Epithelial cell of proximal tubule (primary cell): ENCODE data around the gene ADAM12. TPM values are rescaled to one million over a fixed set of nuclear protein-coding genes. Genes with fewer than 3 reads are reported as not detected.

ENCODE experiments used
- DNase-seq: peaks from one replicate; pipeline ENCODE4 v3.0.0-alpha.2; 2011; ENCODE audit warnings: low read depth
- H3K4me3 ChIP-seq: 2 replicates; pipeline ENCODE4 v1.5.1; 2011; ENCODE audit warnings: low read depth, mild to moderate bottlenecking, low read length
- CTCF ChIP-seq: conservative IDR thresholded peaks from 2 replicates; pipeline ENCODE4 v1.5.1; 2012; ENCODE audit warnings: low read depth, mild to moderate bottlenecking, low read length
- total RNA-seq: library from RNA; depleted of rRNA; stranded (reverse); fragments of >200 nt; gene quantifications from 2 replicates; pipeline ENCODE4 v1.2.3, GENCODE V29; 2015

The ADAM12 gene
- total RNA-seq, 1 donor from 2014 or later, result 3.2 TPM

- no peak for TF ChIP-seq CTCF
- DNase-seq, result no peak
- H3K4me3 ChIP-seq, result no peak overlapping the region
Observed at GRCh38 chr10:126124668-126125349, 263.5 kb downstream of the ADAM12 start.

- H3K4me3 ChIP-seq, result no peak overlapping the region
- TF ChIP-seq CTCF, result no peak
- DNase-seq, result no peak
Observed at GRCh38 chr10:126124046-126124445, 264.2 kb downstream of the ADAM12 start.

GRCh38 chr10:126123466-126123865, 264.8 kb downstream of the ADAM12 start:
- DNase-seq, result no peak
- no peak overlapping the region for H3K4me3 ChIP-seq
- no peak for TF ChIP-seq CTCF

- no peak for TF ChIP-seq CTCF
- no peak overlapping the region for H3K4me3 ChIP-seq
- DNase-seq, result no peak
Observed at GRCh38 chr10:126122881-126123280, 265.4 kb downstream of the ADAM12 start.

- no peak for TF ChIP-seq CTCF
- no peak for DNase-seq
- H3K4me3 ChIP-seq, result no peak overlapping the region
Observed at GRCh38 chr10:126119599-126119998, 268.7 kb downstream of the ADAM12 start.

GRCh38 chr10:126118476-126118875, 269.8 kb downstream of the ADAM12 start:
- TF ChIP-seq CTCF, result no peak
- no peak overlapping the region for H3K4me3 ChIP-seq
- DNase-seq, result no peak

- TF ChIP-seq CTCF, result no peak
Observed at GRCh38 chr10:126117196-126117595, 271.1 kb downstream of the ADAM12 start.

More at GRCh38 chr10:126117196-126117595, 271.1 kb downstream of the ADAM12 start:
- DNase-seq, result no peak
- H3K4me3 ChIP-seq, result no peak overlapping the region
